ENCODE results near the gene FBXL22. TPM values are rescaled to one million over a fixed set of nuclear protein-coding genes. Genes with fewer than 3 reads are reported as not detected.

FBXL22 gene
- total and polyA plus RNA-seq, 2 donors (not counting 1 experiment from before 2014, with no cell fraction given): 0.30 to 2.5 TPM

- no peaks in the 10 kb centered on the region for H3K27me3 ChIP-seq (replicated peaks in 1 of 4; ENCODE audit: control extremely low read depth in 1 of 4, control insufficient read depth in 3 of 4, insufficient read depth in 4 of 4, low read length in 3 of 4)
- DNase-seq: no peak
- no peak overlapping the region for H3K4me3 Mint-ChIP-seq
- H4K20me1 ChIP-seq (ENCODE audit: control insufficient read depth, insufficient read depth, low read length, poor library complexity, severe bottlenecking): peaks cover 7% of the 10 kb centered on the region
- H3K4me3 ChIP-seq (ENCODE audit: control extremely low read depth in 1 of 5, extremely low read depth in 1 of 5, insufficient read depth in 1 of 5, low read depth in 2 of 5, low read length in 4 of 5): no peak overlapping the region
- no peaks in the 10 kb centered on the region for H3K9me3 Mint-ChIP-seq (ENCODE audit: insufficient read depth)
- H3K27me3 Mint-ChIP-seq: no peaks in the 10 kb centered on the region
- H3K4me1 Mint-ChIP-seq: peaks cover 15% of the 10 kb centered on the region
- H3K79me2 ChIP-seq (ENCODE audit: control insufficient read depth, insufficient read depth, low read length): peaks cover 48% of the 10 kb centered on the region
- H3K36me3 ChIP-seq (replicated peaks in 1 of 2; ENCODE audit: control extremely low read depth in 1 of 2, control insufficient read depth in 1 of 2, extremely low read depth in 1 of 2, insufficient read depth in 2 of 2, low read length in 1 of 2): peaks cover 13 to 60% of the 10 kb centered on the region in 2 experiments
- no peak overlapping the region for H3K4me2 ChIP-seq (replicated peaks; ENCODE audit: low read depth, low read length, poor library complexity, severe bottlenecking)
- CTCF ChIA-PET: interaction anchor here (0.6 to 3.0 kb wide), 6 partner anchors 43 to 1954 kb away, joined by 3 to 13 read pairs (median 3); no protein-coding TSS in a partner anchor
- H3K9ac ChIP-seq (ENCODE audit: low read length): no peak overlapping the region
- H3K27ac Mint-ChIP-seq: peak overlapping the region; percentile 72
- POLR2A ChIA-PET: no interaction called here
- intact Hi-C loops (cut with micrococcal nuclease): no loop called here
- no peaks in the 10 kb centered on the region for H3K4me1 ChIP-seq (ENCODE audit: control insufficient read depth in 2 of 2, insufficient read depth in 2 of 2, low read length in 2 of 2)
- peaks cover 0 to 1% (median 0%) of the 10 kb centered on the region in 3 donors for H3K9me3 ChIP-seq (ENCODE audit: control extremely low read depth in 1 of 3, control insufficient read depth in 2 of 3, insufficient read depth in 1 of 3, low read length in 2 of 3)
- ATAC-seq (ENCODE audit: low read depth): no peak
- TF ChIP-seq, protein P1, sequence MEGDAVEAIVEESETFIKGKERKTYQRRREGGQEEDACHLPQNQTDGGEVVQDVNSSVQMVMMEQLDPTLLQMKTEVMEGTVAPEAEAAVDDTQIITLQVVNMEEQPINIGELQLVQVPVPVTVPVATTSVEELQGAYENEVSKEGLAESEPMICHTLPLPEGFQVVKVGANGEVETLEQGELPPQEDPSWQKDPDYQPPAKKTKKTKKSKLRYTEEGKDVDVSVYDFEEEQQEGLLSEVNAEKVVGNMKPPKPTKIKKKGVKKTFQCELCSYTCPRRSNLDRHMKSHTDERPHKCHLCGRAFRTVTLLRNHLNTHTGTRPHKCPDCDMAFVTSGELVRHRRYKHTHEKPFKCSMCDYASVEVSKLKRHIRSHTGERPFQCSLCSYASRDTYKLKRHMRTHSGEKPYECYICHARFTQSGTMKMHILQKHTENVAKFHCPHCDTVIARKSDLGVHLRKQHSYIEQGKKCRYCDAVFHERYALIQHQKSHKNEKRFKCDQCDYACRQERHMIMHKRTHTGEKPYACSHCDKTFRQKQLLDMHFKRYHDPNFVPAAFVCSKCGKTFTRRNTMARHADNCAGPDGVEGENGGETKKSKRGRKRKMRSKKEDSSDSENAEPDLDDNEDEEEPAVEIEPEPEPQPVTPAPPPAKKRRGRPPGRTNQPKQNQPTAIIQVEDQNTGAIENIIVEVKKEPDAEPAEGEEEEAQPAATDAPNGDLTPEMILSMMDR (IDR thresholded peaks at IDR 0.05): no peak
- no peak for TF ChIP-seq EZH2 (IDR thresholded peaks at IDR 0.05; ENCODE audit: borderline replicate concordance, insufficient read depth, low read depth, low read length, poor library complexity, severe bottlenecking)
- H3K27ac ChIP-seq (ENCODE audit: low read length in 2 of 2): no peak overlapping the region
- no peak overlapping the region for H2AFZ ChIP-seq (ENCODE audit: insufficient read depth, low read depth, low read length, poor library complexity, severe bottlenecking)
- 92% methylated on average over 7 of the region's 7 CpGs for WGBS (ENCODE audit: insufficient coverage)
Measured at GRCh38 chr15:63556736-63557135, 40.5 kb upstream of the FBXL22 start.

GRCh38 chr15:63559753-63560152 lies 37.4 kb upstream of the FBXL22 start:
- Mint-ChIP-seq H3K4me3 (no peak overlapping the region), H3K9me3 (ENCODE audit: insufficient read depth) (no peaks in the 10 kb centered on the region), H3K27me3 (no peaks in the 10 kb centered on the region), H3K27ac (no peak overlapping the region), H3K4me1 (peaks cover 13% of the 10 kb centered on the region)
- Histone ChIP-seq H3K27ac (ENCODE audit: low read length in 2 of 2) (no peak overlapping the region), H3K4me3 (ENCODE audit: control extremely low read depth in 1 of 5, extremely low read depth in 1 of 5, insufficient read depth in 1 of 5, low read depth in 2 of 5, low read length in 4 of 5) (no peak overlapping the region), H3K4me1 (ENCODE audit: control insufficient read depth in 2 of 2, insufficient read depth in 2 of 2, low read length in 2 of 2) (no peaks in the 10 kb centered on the region), H3K4me2 (replicated peaks; ENCODE audit: low read depth, low read length, poor library complexity, severe bottlenecking) (no peak overlapping the region), H2AFZ (ENCODE audit: insufficient read depth, low read depth, low read length, poor library complexity, severe bottlenecking) (no peak overlapping the region), H4K20me1 (ENCODE audit: control insufficient read depth, insufficient read depth, low read length, poor library complexity, severe bottlenecking) (no peaks in the 10 kb centered on the region), H3K9ac (ENCODE audit: low read length) (no peak overlapping the region), H3K9me3 (ENCODE audit: control extremely low read depth in 1 of 3, control insufficient read depth in 2 of 3, insufficient read depth in 1 of 3, low read length in 2 of 3) (peaks cover 0 to 1% (median 0%) of the 10 kb centered on the region in 3 donors), H3K36me3 (replicated peaks in 1 of 2; ENCODE audit: control extremely low read depth in 1 of 2, control insufficient read depth in 1 of 2, extremely low read depth in 1 of 2, insufficient read depth in 2 of 2, low read length in 1 of 2) (peaks cover 19 to 81% of the 10 kb centered on the region in 2 experiments), H3K79me2 (ENCODE audit: control insufficient read depth, insufficient read depth, low read length) (peaks cover 36% of the 10 kb centered on the region), H3K27me3 (replicated peaks in 1 of 4; ENCODE audit: control extremely low read depth in 1 of 4, control insufficient read depth in 3 of 4, insufficient read depth in 4 of 4, low read length in 3 of 4) (no peaks in the 10 kb centered on the region)
- 100% methylated on average over 1 of the region's 5 CpGs for WGBS (ENCODE audit: insufficient coverage)
- ChIA-PET POLR2A (no interaction called here), CTCF (interaction anchor here (2.5 kb wide), 1 partner anchor 14 kb away, joined by 6 read pairs; no protein-coding TSS in a partner anchor)
- DNase-seq (no peak), ATAC-seq (ENCODE audit: low read depth) (no peak)
- TF ChIP-seq, protein P1 (IDR thresholded peaks at IDR 0.05): no peak
- TF ChIP-seq EZH2 (IDR thresholded peaks at IDR 0.05; ENCODE audit: borderline replicate concordance, insufficient read depth, low read depth, low read length, poor library complexity, severe bottlenecking): no peak
- intact Hi-C loops (cut with micrococcal nuclease): no loop called here
